Sigmoid colon (tissue), 7 donors: Measurements from ENCODE around the gene DUOXA1. TPM values are rescaled to one million over a fixed set of nuclear protein-coding genes. Genes with fewer than 3 reads are reported as not detected.
"Not testable (repeated sequence)": the region's sequence is repeated elsewhere in the genome, so short reads cannot be mapped to it uniquely, and the experiment has no call there.

ENCODE experiments used
- DNase-seq: peaks from one replicate; pipeline ENCODE4 v3.0.0-alpha.2; 2019
- H3K27ac ChIP-seq, 4 donors: fragments of 200-600 bp; sonication (generic); one replicate each; pipeline ENCODE4 v1.5.1; 2016 to 2019; ENCODE audit warnings: mild to moderate bottlenecking in 1 of 4
- H3K27me3 ChIP-seq, 3 donors: fragments of 200-600 bp; sonication (generic); one replicate each; pipeline ENCODE4 v1.5.1; 2019; ENCODE audit warnings: mild to moderate bottlenecking in 1 of 3
- H3K36me3 ChIP-seq, 4 donors: fragments of 200-600 bp; sonication (generic); one replicate each; pipeline ENCODE4 v1.5.1; 2016 to 2019
- H3K4me1 ChIP-seq, 4 donors: fragments of 200-600 bp; sonication (generic); one replicate each; pipeline ENCODE4 v1.5.1; 2017 to 2019
- H3K4me3 ChIP-seq, 4 donors: fragments of 200-600 bp; sonication (generic); one replicate each; pipeline ENCODE4 v1.5.1; 2017 to 2019; ENCODE audit warnings: mild to moderate bottlenecking in 2 of 4, moderate library complexity in 1 of 4
- H3K9me3 ChIP-seq, 4 donors: fragments of 200-600 bp in 3 of 4; sonication (generic) in 3 of 4; one replicate each; pipeline versions ENCODE4 v1.5.1 to v1.6.1; 2013 to 2019
- WGBS, 2 donors: extraction: QIAGEN DNeasy Blood & Tissue Kit; methylation state at CpG; one replicate each; pipeline ENCODE4 v1.1.7; 2013; 5-methylcytosine and 5-hydroxymethylcytosine counted together
- intact Hi-C: fragments of 100-400 bp; cut with DNase I; formaldehyde crosslinking; loops from one replicate; pipeline ENCODE4 v1.15.1; 2023
- polyA plus RNA-seq, 3 donors: library from polyadenylated mRNA; stranded (reverse); fragments of 200-250 nt; gene quantifications; one replicate each; pipeline ENCODE4 v1.2.3, GENCODE V29; 2013
- total RNA-seq, 4 donors: library from RNA; depleted of rRNA; stranded (reverse); fragments of >200 nt; gene quantifications; one replicate each; pipeline ENCODE4 v1.1.0, GENCODE V29; 2016
- donor health status: healthy with polysubstance abuse.
- donor health status: Bipolar disorder and iron deficiency.
- donor health status: healthy.

Gene DUOXA1
- total and polyA plus RNA-seq, 7 donors, result 0.36 to 3.1 (median 1.7) TPM; not detected in 2

- intact Hi-C loops, DNase-seq, H3K36me3 ChIP-seq, H3K27me3 ChIP-seq, H3K9me3 ChIP-seq, H3K4me1 ChIP-seq, H3K4me3 ChIP-seq, H3K27ac ChIP-seq: not testable (repeated sequence)
- WGBS, 2 donors, result 84 to 89% methylated on average over 5 of the region's 5 CpGs
Observed at GRCh38 chr15:45079201-45079600, 50.5 kb downstream of the DUOXA1 start.

GRCh38 chr15:45077391-45077790 lies 52.3 kb downstream of the DUOXA1 start:
- WGBS, 2 donors, result 23 to 79% methylated on average over 2 of the region's 2 CpGs
- intact Hi-C loops, H3K27ac ChIP-seq: not testable (repeated sequence)

GRCh38 chr15:45075440-45076320 lies 54.0 kb downstream of the DUOXA1 start:
- H3K27me3 ChIP-seq, intact Hi-C loops, H3K9me3 ChIP-seq, H3K4me1 ChIP-seq, DNase-seq, H3K27ac ChIP-seq, H3K4me3 ChIP-seq, H3K36me3 ChIP-seq: not testable (repeated sequence)
- 19 to 73% methylated on average over 1 of the region's 9 CpGs for WGBS, 2 donors

More at GRCh38 chr15:45077391-45077790, 52.3 kb downstream of the DUOXA1 start:
- not testable (repeated sequence) for H3K36me3 ChIP-seq, H3K4me3 ChIP-seq, DNase-seq, H3K27me3 ChIP-seq, H3K9me3 ChIP-seq, H3K4me1 ChIP-seq

GRCh38 chr15:45073602-45074001 lies 56.1 kb downstream of the DUOXA1 start:
- H3K9me3 ChIP-seq, H3K27ac ChIP-seq, DNase-seq, intact Hi-C loops, H3K36me3 ChIP-seq, H3K4me1 ChIP-seq, H3K4me3 ChIP-seq, H3K27me3 ChIP-seq: not testable (repeated sequence)

GRCh38 chr15:45069942-45070360 lies 59.7 kb downstream of the DUOXA1 start:
- H3K27me3 ChIP-seq, H3K9me3 ChIP-seq, H3K27ac ChIP-seq, H3K36me3 ChIP-seq, DNase-seq, intact Hi-C loops, H3K4me3 ChIP-seq, H3K4me1 ChIP-seq: not testable (repeated sequence)
- WGBS, 2 donors, result 52 to 69% methylated on average over 5 to 6 of the region's 6 CpGs

Other genes starting within 250 kb of the DUOXA1 start
- not detected for gene TERB2, start 173.2 kb downstream of the DUOXA1 start, total RNA-seq
- gene TERB2, start 173.2 kb downstream of the DUOXA1 start, polyA plus RNA-seq, result not detected
- gene SORD, start 106.7 kb downstream of the DUOXA1 start, total RNA-seq, result 1 to 10 TPM; 3.3 to 10.0 (median 7.6) TPM
- 10 to 100 TPM; 10.8 to 26.9 (median 12.9) TPM for gene SORD, start 106.7 kb downstream of the DUOXA1 start, polyA plus RNA-seq
- gene DUOX2, start 15.7 kb downstream of the DUOXA1 start, total RNA-seq, result under 1 TPM; 0.14 to 0.83 (median 0.44) TPM
- gene DUOX2, start 15.7 kb downstream of the DUOXA1 start, polyA plus RNA-seq, result 100 to 1,000 TPM in 1 of 3 donors, under 1 TPM in 2; 0.60 to 125 (median 0.92) TPM
- gene DUOXA2, start 15.6 kb downstream of the DUOXA1 start, total RNA-seq, result under 1 TPM in 1 of 4 donors, not detected in 3; 0.28 TPM
- gene DUOXA2, start 15.6 kb downstream of the DUOXA1 start, polyA plus RNA-seq, result 100 to 1,000 TPM in 1 of 3 donors, 1 to 10 TPM in 1, not detected in 1; 1.4 to 117 TPM
- 1 to 10 TPM in 1 of 4 donors, under 1 TPM in 2, not detected in 1; under 0.01 to 1.7 (median 0.27) TPM for gene DUOX1, start 115 bp upstream of the DUOXA1 start, total RNA-seq
- 1 to 10 TPM in 1 of 3 donors, not detected in 2; 1.3 TPM for gene DUOX1, start 115 bp upstream of the DUOXA1 start, polyA plus RNA-seq
- gene SHF, start 58.1 kb upstream of the DUOXA1 start, total RNA-seq, result 10 to 100 TPM; 10.6 to 28.5 (median 17.9) TPM
- 10 to 100 TPM in 2 of 3 donors, 1 to 10 TPM in 1; 3.5 to 13.5 (median 12.6) TPM for gene SHF, start 58.1 kb upstream of the DUOXA1 start, polyA plus RNA-seq
- not detected for gene SLC28A2, start 122.4 kb upstream of the DUOXA1 start, total RNA-seq
- gene SLC28A2, start 122.4 kb upstream of the DUOXA1 start, polyA plus RNA-seq, result 1 to 10 TPM; 1.2 to 3.0 (median 1.8) TPM
- 10 to 100 TPM; 38.4 to 51.4 (median 42.0) TPM for gene GATM, start 248.7 kb upstream of the DUOXA1 start, total RNA-seq
- 10 to 100 TPM; 10.2 to 12.0 (median 10.3) TPM for gene GATM, start 248.7 kb upstream of the DUOXA1 start, polyA plus RNA-seq